IPS-11a (cell line): ENCODE data around the gene EEFSEC.

Source experiments
- H3K4me3 ChIP-seq: one replicate; pipeline ENCODE4 v1.5.1; 2013; ENCODE audit warnings: low read depth, low read length, control low read depth

The EEFSEC gene

DNA sequence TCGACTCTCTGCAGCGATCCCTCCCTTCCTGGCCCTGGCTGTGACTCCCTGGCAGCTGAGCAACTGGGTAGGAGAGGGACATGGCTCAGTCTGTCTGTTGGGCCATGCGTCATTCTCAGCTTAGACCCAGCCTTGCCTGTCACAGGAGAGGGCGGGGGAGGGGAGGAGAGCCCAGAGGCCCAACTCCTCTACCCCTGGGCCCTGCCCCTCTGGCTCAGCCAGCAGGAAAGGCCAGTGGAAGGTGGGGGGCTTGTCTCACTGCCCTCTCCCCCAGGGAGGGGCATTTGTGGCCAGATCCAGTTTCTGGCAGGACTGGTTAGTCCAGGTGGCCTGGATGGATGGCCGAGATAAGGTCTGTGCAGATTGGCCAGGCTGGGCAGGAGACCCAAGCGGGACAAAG, 281.8 kb downstream of the EEFSEC start:
- H3K4me3 ChIP-seq, result no peak overlapping the region

DNA sequence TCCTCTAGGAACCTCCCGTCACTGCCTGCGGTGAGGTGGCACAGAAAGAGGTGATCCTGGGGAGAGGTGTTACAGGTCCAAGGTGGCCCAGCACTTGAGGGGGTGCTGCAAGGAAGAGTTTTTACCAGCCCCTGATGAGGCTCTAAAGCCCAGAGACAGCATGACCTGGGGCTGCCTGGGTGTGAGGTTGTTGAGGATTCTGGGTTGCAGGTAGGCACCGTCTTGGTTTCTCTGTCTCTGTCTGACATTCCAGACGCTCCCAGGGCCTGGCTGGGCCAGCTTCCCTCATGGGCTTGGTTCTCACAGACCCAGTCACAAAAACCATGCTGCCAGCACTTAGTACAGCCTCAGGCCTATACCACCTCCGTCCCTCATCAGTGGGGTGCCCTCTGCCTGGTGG, 282.3 kb downstream of the EEFSEC start:
- H3K4me3 ChIP-seq, result no peak overlapping the region

DNA sequence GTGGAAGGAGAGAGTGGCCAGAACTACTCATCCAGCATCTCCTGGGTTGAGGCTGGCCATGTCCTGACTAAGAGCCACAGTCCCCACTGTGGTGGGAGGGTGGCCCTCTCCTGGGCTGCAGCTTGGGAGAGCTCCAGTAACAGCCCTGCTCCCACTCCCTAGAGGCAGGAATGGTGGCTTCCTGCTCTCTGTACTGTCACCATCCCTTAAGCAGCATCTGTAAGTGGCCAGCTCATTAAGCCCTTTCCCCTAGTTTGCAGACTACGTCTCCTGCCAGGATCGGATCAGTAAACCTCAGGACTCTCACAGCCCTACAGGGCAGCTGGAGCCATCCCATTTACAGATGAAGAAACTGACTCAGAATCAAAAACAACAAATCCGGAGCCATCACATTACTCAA, 282.9 kb downstream of the EEFSEC start:
- H3K4me3 ChIP-seq, result no peak overlapping the region

DNA sequence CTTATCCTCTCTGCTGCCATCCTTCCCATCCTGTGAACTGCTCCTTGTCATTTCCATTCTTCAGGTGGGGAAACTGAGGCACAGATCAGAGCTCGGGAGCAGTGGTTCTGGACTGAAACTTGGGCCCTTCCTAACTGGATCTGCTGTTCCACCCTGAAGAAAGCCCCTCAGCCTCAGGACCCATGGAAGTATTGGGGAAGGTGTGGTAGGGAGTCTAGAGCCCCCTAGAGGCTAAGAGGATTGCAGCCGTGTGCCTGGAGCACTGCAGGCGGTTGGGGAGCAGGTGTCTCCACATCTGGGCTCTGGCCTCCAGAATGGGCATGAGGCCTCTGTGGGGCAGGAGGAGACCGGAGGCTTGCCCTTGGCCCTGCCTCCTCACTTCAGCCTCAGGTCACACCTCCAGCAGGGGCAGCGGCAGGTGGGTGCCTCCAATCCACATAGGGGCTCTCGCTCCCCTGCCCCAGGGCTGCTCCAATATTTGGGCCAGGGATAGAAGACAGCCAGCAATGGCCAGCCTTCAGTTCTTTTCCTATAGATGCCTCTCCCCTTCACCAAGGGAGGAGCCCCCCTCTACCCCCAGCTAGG, 285.3 kb downstream of the EEFSEC start:
- H3K4me3 ChIP-seq, result no peak overlapping the region

- no peak overlapping the region for H3K4me3 ChIP-seq
These were observed 285.9 kb downstream of the EEFSEC start for GRCh38 chr3:128439226-128439625.

DNA sequence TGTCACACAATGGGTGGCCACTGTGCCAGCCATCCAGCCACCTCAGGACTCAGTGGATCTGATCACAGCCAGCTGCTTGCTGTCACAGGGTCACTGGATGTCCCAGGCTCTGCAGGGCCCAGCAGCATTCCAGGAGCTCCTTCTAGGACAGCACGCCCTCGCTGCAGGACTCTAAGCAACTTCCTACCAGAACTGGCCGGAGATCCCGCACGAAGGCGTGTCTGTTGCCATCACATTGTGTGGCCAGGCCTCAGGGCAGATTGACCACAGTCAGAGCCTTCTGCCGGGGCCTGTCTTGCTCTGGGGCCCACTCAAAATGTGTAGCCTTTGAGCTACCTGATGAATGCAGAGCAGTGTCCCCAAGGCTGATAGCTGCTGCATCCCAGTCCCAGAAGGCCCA, 288.8 kb downstream of the EEFSEC start:
- no peak overlapping the region for H3K4me3 ChIP-seq

DNA sequence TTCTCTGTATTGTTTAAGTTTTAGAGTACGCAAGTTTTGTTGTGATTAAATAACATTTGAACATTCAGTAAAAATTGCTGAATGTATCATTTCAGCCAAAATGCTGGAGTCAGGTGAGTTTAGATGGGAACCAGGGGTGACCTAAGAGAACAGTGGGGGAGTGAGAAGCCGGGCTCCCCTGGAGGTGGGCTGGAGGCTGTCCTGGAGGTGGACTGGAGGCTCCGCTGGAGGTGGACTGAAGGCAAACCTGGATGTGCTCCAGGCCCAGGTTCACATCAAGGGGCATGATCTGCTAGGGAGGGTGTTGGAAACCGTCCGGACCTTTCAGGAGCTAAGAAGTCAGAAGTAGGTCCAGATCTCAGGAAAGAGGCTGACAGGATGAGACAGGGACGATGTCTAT, 289.7 kb downstream of the EEFSEC start:
- no peak overlapping the region for H3K4me3 ChIP-seq

DNA sequence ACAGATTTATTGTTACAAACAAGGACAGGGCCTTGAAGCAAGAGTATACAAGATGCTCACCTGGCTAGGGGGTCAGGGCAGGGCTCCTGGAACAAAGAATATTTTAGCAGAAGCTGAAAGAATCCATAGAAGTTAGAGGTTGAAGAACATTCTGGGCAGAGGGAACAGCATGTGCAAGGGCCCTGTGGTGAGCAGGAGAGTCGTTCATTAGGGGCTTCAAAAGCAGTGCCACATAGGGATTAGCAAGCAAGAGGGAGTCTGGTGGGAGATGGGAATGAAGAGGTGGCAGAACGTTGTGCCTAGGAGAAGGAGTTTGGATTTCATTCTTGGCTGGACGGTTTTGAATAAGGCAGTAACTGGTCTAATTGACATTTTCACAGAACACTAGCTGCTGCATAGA, 290.5 kb downstream of the EEFSEC start:
- no peak overlapping the region for H3K4me3 ChIP-seq

GRCh38 chr3:128445357-128445756, 292.1 kb downstream of the EEFSEC start:
- no peak overlapping the region for H3K4me3 ChIP-seq

DNA sequence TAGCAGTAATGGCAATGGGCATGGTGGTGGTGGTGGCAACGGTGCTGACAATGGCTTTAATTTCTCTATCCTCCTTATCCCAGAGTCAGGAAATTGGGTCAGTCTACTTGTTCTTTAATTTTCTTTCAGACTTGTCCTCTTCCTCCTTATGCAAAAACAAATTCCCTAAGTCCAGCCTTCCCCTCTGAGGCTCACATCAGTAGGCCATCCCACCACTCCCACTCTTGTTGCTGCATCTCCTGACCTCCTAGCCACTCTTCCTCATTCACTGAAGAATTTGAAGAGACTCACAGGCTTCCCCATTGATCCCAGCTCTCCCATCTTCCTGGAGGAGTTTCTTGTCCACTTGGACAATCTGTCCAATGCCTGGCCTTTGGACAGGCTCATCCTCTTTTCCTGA, 293.5 kb downstream of the EEFSEC start:
- H3K4me3 ChIP-seq, result no peak overlapping the region

DNA sequence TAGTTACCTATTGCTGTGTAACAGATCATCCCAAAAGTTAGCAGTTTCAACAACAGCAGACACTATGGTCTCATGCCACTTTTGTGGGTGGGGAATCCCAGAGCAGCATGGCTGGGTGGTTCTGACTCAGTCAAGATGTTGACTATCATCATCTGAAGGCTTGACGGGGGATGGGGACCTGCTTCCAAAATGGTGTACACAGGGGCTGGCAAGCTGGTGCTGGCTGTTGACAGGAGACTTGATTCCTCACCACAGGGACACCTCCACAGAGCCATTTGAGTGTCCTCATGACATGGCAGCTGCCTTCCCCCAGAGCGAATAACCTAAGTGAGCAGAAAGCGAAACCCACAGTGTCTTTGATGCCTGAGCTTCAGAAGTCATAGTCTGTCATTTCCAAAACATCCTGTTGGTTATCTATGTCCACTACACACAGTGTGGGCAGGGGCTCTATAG, 294.3 kb downstream of the EEFSEC start:
- H3K4me3 ChIP-seq, result no peak overlapping the region

- H3K4me3 ChIP-seq, result no peak overlapping the region
These were observed 295.2 kb downstream of the EEFSEC start for GRCh38 chr3:128448491-128448890.

- H3K4me3 ChIP-seq, result no peak overlapping the region
These were observed 295.9 kb downstream of the EEFSEC start for GRCh38 chr3:128449111-128449638.

GRCh38 chr3:128452120-128452519, 298.8 kb downstream of the EEFSEC start:
- H3K4me3 ChIP-seq, result no peak overlapping the region

- no peak overlapping the region for H3K4me3 ChIP-seq
These were observed 299.5 kb downstream of the EEFSEC start for GRCh38 chr3:128452678-128453275.

DNA sequence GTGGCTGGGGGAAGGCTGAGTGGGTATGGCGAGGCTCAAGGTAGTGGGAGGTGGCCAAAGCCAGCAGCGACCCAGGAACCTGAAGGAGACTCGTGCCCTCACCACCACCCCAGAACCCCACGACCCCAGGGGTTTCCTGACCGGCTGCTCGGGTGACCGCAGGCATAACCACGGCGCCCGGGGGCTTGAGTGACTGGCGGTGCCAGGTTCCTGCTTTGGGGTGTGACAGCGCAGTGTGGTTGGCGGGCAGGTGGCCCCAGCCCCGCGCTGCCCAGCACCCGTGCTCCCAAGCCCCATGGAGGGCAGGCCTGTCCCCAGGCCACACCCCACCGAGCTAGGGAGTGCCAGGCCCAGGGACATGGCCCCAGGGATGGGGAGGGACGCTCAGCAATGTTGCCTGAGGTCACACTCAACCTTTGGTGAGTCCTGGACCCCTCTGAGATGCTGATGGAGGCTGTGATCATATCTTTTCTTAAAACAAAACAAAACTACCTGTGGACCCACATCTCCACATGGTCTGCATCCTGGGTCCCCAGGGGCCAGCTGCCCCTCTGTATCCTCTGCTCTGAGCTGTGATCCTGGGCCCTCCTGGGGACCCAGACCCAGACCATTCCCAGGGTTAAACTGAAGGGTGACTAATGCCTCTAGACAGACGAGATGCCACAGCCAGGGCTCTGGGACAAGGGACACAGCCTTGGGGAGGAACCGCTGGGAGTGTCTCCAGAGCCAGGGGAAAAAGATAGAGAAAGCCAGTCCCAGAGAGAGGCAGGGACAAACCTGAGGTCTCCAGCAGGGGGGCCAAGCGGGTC, 300.4 kb downstream of the EEFSEC start:
- no peak overlapping the region for H3K4me3 ChIP-seq

DNA sequence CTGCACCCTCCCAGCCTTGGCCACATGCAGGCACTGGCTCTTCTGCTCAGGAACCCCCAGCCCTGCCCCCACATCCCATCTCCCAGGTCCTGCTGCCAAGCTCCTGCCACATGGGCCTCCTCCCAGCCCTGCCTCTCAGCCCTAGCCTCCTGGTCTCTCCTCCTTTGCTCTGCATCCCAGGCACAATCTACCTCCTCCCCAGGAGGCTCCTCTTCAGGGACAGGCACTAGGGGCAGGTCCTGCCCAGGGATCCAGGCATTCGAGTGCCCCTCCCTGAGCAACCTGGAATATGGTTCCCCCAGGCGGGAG, 301.0 kb downstream of the EEFSEC start:
- H3K4me3 ChIP-seq, result no peak overlapping the region

DNA sequence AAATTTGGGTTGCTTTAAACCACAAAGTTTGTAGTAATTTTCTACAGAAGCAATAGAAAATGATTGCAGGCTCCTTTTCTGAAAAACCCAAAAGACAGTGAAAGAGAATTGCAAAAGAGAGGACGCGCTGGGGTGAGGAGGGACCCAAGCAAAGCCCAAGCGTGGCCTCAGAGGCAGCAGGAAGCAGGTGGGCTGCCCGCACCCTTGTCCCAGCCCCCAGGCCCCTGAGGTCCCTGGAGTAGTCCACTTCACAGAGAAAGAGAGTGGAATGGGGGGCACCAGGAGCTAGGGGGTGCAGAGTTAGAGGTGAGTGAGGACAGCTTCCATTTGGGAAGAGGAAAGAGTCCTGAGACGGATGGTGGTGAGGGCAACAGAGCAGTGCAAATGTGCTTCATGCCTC, 301.8 kb downstream of the EEFSEC start:
- H3K4me3 ChIP-seq, result no peak overlapping the region

DNA sequence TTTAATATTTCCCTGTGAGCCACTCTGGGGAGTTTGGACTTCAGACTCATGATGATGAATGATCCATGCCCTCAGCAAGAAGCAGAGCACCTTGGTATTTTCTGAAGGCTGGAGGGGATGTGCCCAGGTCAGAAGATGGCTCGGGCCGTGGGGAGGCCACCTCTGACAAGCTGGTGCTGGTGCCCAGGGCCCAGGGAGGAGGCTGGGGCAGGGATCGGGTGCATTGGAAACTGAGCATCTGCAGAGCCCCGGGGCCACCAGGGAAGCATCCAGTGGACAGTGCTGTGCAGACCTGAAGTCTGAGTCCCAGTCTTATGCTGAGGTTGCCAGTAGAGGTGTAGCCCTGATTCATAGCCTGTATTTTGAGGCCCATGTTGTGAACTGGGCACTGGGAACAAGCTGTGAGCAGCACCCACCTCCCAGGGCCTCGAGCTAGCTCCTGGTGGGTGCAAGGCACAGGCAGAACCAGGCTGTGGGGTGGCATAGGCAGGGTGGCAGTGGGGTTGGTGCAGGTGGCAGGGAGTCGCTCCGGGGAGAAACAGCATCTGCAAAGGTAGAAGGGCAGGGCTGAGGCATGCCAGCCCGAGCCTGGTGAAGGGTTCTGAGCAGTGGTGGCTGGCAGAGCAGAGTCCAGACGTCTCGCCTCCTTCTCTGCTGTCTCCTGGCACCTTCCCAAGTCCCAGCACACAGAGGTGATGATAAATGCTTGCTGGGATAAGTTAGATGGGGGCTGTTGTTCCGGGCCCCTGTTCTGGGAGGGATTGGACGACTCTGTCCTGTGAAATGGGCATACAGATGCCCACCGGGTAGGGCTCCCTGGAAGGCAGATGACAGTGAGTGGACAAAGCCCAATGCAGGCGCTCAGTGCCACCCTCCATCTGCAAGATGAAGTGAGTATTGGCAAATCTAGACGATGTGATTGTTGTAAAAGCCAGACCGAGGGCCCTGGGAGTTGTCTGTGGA, 302.8 kb downstream of the EEFSEC start:
- H3K4me3 ChIP-seq, result no peak overlapping the region

GRCh38 chr3:128456776-128457715, 303.8 kb downstream of the EEFSEC start:
- H3K4me3 ChIP-seq, result no peak overlapping the region
